BE2C (cell line): Measurements from ENCODE around the gene FAT3.
A peak's percentile ranks its signal among the peaks of the same experiment; 100 is the strongest.

Experiments
- DNase-seq: peaks from one replicate; pipeline ENCODE4 v3.0.0-alpha.2; 2020
- H3K27me3 ChIP-seq: fragments of 250-450 bp; sonication (Bioruptor Pico); 2 replicates; pipeline ENCODE4 v1.5.1; 2020; ENCODE audit warnings: mild to moderate bottlenecking
- H3K36me3 ChIP-seq: fragments of 250-450 bp; sonication (Bioruptor Pico); 2 replicates; pipeline ENCODE4 v1.5.1; 2020; ENCODE audit warnings: mild to moderate bottlenecking
- H3K4me1 ChIP-seq: fragments of 250-450 bp; sonication (Bioruptor Pico); 2 replicates; pipeline ENCODE4 v1.5.1; 2020
- H3K4me3 ChIP-seq: 2 replicates; pipeline ENCODE4 v1.5.1; 2011; ENCODE audit warnings: low read depth, low read length
- H3K9me3 ChIP-seq: fragments of 250-450 bp; sonication (Bioruptor Pico); 2 replicates; pipeline ENCODE4 v1.5.1; 2020
- TF ChIP-seq, protein P1 (sequence below): IDR thresholded peaks from 2 replicates; pipeline ENCODE4 v1.5.1; 2012; ENCODE audit warnings: mild to moderate bottlenecking, low read depth, low read length

FAT3 gene

GRCh38 chr11:92225568-92226330, 1.1 kb downstream of the FAT3 start:
- Histone ChIP-seq H3K4me3 (peak overlapping the region; percentile 63), H3K36me3 (no peaks in the 10 kb centered on the region), H3K4me1 (peaks cover 3% of the 10 kb centered on the region), H3K27me3 (peaks cover 43% of the 10 kb centered on the region), H3K9me3 (no peaks in the 10 kb centered on the region)
- TF ChIP-seq, protein P1, sequence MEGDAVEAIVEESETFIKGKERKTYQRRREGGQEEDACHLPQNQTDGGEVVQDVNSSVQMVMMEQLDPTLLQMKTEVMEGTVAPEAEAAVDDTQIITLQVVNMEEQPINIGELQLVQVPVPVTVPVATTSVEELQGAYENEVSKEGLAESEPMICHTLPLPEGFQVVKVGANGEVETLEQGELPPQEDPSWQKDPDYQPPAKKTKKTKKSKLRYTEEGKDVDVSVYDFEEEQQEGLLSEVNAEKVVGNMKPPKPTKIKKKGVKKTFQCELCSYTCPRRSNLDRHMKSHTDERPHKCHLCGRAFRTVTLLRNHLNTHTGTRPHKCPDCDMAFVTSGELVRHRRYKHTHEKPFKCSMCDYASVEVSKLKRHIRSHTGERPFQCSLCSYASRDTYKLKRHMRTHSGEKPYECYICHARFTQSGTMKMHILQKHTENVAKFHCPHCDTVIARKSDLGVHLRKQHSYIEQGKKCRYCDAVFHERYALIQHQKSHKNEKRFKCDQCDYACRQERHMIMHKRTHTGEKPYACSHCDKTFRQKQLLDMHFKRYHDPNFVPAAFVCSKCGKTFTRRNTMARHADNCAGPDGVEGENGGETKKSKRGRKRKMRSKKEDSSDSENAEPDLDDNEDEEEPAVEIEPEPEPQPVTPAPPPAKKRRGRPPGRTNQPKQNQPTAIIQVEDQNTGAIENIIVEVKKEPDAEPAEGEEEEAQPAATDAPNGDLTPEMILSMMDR, result peak; percentile 34
- DNase-seq, result peak; percentile 55

DNA sequence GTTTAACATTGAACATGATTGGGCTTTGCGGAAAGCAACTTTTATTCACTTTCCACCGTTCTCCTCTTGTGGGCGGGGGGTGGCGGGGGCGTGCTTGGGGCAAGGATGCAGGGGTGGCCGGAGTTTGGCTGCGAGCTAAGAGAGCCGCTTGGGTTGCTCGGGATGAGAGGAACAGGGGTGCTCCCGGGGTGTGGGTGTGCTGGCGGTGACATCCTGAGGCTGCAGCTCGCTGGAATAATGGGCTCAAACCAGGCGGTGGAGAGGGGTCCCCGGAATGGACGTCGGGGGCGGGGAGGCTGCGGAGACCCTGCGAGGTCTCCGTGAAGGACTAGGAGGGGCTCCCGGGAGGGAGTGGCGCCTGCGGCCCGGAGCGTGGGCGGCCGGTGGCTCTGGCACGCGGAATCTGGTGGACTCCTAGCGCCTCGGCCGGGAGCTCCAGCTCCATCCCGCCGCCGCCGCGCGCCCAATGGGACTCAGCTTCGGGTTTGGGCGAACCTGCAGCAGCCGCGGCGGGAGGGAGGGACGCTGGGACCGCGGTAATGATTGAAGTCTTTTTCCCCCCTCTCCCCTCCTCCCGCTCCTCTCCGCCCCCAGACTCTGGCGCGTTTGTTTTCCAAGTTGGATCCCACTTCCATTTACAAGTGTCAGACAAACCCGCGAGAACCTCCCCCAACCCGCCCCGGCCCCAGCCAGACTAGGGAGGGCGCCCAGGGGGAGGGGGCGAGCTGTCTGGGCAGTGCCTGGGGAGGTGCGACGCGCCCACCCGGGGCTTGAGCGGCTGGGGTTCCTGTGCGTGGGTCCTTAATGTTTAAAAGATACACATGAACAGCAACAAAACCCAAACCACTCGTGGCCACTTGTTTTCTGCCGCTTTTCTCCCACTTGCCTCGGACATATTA, 2.0 kb downstream of the FAT3 start:
- Histone ChIP-seq H3K4me3 (peak overlapping the region; percentile 63), H3K9me3 (no peaks in the 10 kb centered on the region), H3K36me3 (no peaks in the 10 kb centered on the region), H3K4me1 (peaks cover 3% of the 10 kb centered on the region), H3K27me3 (peaks cover 43% of the 10 kb centered on the region)
- peak; percentile 52 for DNase-seq
- TF ChIP-seq, protein P1, result no peak

DNA sequence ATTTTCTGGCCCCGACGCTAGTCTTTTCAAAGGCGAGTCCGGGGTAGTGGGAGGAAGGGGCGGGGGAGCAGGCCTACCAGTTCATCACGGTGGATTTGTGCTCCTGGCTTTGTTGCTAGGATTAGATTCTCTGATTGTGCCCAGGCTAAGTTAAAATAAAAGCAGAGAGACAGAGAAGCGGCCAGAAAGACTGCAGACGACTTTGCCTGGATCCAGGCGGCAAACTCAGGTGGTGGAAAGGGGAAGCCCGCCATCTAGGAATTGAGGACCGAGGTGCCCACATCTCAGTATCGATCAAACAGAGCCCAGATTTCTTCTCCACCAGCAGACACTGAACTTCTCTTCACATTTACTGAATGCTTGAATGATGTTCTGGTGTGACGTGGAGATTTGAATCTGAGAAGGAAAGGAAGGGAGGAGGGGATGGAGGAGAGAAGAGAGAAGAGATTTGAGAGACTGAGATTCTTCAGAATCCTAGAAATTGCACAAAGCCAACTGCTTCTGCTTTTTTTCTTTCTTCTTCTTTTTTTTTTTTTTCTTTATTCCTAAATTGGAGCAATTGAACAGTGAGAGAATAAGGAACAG, 2.7 kb downstream of the FAT3 start:
- peaks cover 3% of the 10 kb centered on the region for H3K4me1 ChIP-seq
- no peaks in the 10 kb centered on the region for H3K9me3 ChIP-seq
- peak overlapping the region; percentile 63 for H3K4me3 ChIP-seq
- peaks cover 43% of the 10 kb centered on the region for H3K27me3 ChIP-seq
- no peak for DNase-seq
- H3K36me3 ChIP-seq, result no peaks in the 10 kb centered on the region
- TF ChIP-seq, protein P1, result 0 out of 2 replicates have a peak, but pooled peaks have one; percentile 5

DNA sequence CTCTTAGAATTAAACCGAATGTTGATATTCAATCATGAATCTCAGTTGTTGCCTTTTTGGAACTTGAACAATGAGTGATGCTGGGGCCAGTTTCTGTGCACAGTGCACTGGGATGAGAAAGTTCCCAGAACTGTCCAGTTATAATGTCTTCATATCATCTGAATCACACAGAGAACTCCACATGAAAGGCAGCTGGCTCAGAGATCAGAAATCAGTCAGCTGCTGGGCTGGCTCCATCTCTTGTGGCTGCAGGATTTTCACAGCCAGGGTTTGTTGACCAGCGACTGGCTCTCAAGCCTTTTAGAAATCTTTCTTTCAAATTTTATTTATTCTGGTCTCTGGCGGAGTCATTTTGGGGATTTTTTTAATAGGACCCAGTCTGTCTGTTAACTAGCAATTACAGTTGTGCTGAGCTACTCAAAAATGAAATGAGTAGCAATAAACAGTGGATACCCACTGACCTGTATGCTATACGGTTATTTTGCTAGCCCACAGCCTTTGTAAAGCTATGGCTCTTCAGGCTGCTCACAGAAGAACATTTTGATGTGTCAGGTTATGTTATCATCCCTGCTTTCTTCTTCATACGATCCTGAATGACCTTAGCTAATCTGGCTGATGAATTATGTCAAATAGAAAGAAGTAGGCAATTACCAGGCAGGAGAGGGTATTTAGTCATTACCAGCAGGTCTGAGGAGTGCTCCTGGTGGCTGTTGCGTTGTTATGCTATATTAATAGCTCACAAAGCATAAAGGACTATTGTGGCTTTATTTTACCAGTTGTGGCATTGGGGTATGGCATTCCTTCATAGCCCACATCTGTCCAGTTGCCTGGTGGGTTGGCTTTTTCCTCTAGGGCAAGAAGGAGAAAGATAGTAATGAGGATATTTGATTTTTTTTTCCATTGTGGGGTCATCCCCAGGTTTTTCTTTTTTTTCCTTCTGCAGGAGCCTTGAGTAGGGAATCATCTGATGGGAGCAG, 3.6 kb downstream of the FAT3 start:
- no peak overlapping the region for H3K4me3 ChIP-seq
- no peaks in the 10 kb centered on the region for H3K36me3 ChIP-seq
- H3K9me3 ChIP-seq, result no peaks in the 10 kb centered on the region
- H3K4me1 ChIP-seq, result peaks cover 3% of the 10 kb centered on the region
- TF ChIP-seq, protein P1, result no peak
- peak; percentile 12 for DNase-seq
- peaks cover 37% of the 10 kb centered on the region for H3K27me3 ChIP-seq

DNA sequence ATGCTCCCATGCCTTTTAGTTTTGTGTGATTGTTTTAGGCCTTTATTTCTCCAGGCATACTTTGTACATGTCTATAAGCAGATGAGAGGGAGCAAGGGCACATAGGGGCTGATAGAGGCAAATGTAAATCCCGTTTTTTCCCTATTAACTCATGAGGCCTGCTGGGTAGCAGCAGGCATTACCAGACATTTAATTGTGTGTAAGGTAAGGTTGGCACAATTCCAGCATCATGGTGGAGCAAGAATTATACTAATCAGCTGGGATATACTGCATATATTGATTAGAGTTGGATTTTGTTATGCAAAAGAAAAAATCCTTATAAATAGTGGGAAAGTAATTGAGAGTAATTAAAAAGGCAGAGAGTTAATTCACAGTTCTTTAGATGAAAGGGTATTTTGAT, 12.2 kb downstream of the FAT3 start:
- H3K36me3 ChIP-seq, result no peaks in the 10 kb centered on the region
- no peak for DNase-seq
- H3K9me3 ChIP-seq, result no peaks in the 10 kb centered on the region
- no peaks in the 10 kb centered on the region for H3K27me3 ChIP-seq
- H3K4me3 ChIP-seq, result no peak overlapping the region
- H3K4me1 ChIP-seq, result peaks cover 9% of the 10 kb centered on the region; the same call in 1 of the 2 replicates
- TF ChIP-seq, protein P1, result no peak
